ENCODE results near the gene GAGE10.
"Not testable (repeated sequence)": the region's sequence is repeated elsewhere in the genome, so short reads cannot be mapped to it uniquely, and the experiment has no call there.

The GAGE10 gene

DNA sequence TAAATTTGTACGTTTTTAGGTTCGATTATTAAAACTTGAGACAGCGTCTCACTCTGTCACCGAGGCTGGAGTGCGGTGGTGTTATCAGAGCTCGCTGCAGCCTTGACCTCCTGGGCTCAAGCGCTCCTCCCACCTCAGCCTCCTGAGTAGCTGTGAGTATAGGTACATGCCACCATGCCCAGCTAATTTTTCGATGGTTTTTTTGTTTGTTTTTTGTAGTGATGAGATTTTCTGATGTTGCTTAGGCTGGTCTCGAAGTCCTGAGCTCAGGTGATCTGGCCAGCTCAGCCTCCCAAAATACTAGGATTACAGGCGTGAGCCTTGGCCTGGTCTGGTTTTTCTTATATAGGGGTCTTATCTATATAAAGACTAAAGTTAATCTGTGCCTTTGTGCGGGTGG, 27.0 kb downstream of the GAGE10 start:
- not testable (repeated sequence) for DNase-seq (ENCODE audit: low spot score)

DNA sequence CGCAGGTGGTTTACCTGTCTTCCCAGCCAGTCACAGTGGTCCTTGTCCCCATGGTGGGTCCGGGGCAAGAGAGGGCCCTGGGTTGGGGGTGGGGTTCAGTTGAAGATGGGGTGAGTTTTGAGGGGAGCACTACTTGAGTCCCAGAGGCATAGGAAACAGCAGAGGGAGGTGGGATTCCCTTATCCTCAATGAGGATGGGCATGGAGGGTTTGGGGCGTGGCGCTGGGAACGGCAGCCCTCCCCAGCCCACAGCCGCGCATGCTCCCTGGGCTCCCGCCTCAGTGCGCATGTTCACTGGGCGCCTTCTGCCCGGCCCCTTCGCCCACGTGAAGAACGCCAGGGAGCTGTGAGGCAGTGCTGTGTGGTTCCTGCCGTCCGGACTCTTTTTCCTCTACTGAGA, 27.8 kb downstream of the GAGE10 start, which contains the start of gene GAGE13:
Gene GAGE13, plus strand, starts transcription at position 301 of the 400 bp plus-strand sequence. CDS start 1,156 bp downstream, outside the sequence.
- DNase-seq (ENCODE audit: low spot score) = not testable (repeated sequence)

DNA sequence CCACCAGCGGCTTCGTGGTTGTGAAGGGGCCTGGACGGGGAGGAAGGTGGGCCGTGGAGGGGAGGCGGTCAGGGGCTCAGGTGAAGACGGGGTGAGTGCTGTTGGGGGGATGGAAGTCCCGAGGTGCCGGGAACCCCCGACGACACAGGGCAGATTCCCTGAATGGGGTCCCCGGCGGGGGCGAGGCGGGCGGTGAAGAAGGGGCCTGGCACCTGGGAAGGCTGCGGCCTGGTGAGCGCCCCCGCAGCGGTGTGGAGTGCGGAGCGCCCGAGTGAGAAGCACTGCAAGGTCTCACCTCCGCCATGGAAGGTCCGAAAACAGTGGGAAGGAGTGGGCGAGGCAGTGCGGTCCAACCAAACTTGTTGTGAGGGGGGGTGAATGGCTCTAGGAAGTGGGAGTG, 28.4 kb downstream of the GAGE10 start:
- not testable (repeated sequence) for DNase-seq (ENCODE audit: low spot score)

DNA sequence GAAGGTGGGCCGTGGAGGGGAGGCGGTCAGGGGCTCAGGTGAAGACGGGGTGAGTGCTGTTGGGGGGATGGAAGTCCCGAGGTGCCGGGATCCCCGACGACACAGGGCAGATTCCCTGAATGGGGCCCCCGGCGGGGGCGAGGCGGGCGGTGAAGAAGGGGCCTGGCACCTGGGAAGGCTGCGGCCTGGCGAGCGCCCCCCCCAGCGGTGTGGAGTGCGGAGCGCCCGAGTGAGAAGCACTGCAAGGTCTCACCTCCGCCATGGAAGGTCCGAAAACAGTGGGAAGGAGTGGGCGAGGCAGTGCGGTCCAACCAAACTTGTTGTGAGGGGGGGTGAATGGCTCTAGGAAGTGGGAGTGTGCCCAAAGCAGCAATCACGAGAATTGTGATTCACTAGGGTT, 38.0 kb downstream of the GAGE10 start:
- DNase-seq (ENCODE audit: low spot score) = not testable (repeated sequence)

DNA sequence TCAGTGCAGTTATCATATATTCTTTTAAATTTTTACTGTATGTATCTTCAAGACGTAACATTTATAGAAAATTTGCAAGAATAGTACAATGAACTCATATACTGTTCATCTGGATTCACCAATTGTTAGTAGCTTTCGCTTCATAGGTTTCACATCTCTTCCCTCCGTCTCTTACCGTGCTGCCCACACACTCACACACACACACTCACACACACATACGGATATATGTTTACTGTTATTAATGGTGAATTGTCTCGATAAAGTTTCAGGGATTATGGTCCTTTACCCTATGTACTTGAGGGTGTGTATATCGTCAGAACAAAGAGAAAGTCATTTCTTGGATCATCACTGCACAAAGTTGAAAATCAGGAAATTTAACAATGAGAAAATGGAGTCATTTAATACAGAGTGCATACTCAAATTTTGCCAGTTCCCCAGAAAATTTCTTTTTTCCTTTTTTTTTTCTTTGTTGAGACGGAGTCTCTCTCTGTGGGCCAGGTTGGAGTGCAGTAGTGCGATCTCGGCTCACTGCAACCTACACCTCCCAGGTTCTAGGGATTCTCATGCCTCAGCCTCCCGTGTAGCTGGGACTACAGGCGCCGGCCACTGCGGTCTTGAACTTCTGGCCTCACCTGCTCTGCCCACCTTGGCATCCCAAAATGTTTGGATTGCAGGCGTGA, 41.2 kb downstream of the GAGE10 start:
- DNase-seq (ENCODE audit: low spot score) = not testable (repeated sequence)

DNA sequence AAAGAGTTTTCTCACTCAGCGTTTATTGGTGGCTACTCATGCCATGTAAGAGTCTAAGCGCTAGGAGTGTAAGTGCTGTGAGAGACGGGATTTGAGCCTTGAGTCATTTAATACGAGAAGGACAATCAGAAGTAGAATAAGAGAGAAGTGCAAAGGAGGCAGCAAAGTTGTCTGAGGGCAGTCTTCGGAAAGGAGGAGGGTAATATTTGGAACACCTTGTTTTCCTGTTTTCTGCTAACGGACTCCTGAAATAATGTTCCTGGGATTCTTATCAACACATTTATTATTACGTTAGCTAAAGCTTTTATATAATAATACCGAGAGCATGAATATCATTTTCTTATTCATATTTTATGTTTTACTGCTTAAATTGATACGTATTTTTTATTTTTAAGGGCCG, 42.0 kb downstream of the GAGE10 start:
- not testable (repeated sequence) for DNase-seq (ENCODE audit: low spot score)

DNA sequence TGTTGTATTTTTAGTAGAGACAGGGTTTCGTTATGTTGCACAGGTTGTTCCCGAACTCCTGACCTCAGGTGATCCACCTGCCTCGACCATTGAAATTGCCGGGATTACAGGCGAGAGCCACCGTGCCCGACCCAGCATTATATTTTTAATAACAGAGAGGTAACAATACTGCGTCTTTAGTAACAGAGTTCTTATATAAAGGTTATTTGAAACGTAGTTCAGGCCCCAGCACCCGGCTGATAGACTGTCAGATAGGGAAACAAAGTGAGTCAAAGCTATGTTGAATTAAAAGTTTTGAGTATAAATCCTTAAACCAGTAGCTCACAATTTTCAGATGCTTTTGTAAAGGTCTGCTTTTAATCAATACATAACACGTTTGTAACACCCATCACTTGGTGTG, 42.7 kb downstream of the GAGE10 start:
- DNase-seq (ENCODE audit: low spot score) = peak; percentile 9
